Hepatocyte (in vitro differentiated cells): ENCODE results near the gene MAPKAP1. TPM values are rescaled to one million over a fixed set of nuclear protein-coding genes. Genes with fewer than 3 reads are reported as not detected.

Experiments used
- DNase-seq: peaks from one replicate; pipeline ENCODE4 v3.0.0-alpha.2; 2016; ENCODE audit warnings: low spot score
- H2AFZ ChIP-seq: fragments of 200-600 bp; sonication (generic); 2 replicates; pipeline ENCODE4 v1.6.0; 2016; ENCODE audit warnings: antibody characterized with exemption, mild to moderate bottlenecking
- H3K27ac ChIP-seq: fragments of 200-600 bp; sonication (generic); 2 replicates; pipeline ENCODE4 v1.5.1; 2016; ENCODE audit warnings: mild to moderate bottlenecking
- H3K27me3 ChIP-seq: fragments of 200-600 bp; sonication (generic); 2 replicates; pipeline ENCODE4 v1.6.1; 2016
- H3K36me3 ChIP-seq: fragments of 200-600 bp; sonication (generic); replicated peaks from 2 replicates; pipeline ENCODE4 v1.5.1; 2016; ENCODE audit warnings: low read depth; ENCODE audit not compliant: insufficient read depth
- H3K4me1 ChIP-seq: fragments of 200-600 bp; sonication (generic); 2 replicates; pipeline ENCODE4 v1.5.1; 2016; ENCODE audit warnings: mild to moderate bottlenecking, moderate library complexity; ENCODE audit not compliant: insufficient read depth
- H3K4me2 ChIP-seq: fragments of 200-600 bp; sonication (generic); 2 replicates; pipeline ENCODE4 v1.6.0; 2016
- H3K4me3 ChIP-seq: fragments of 200-600 bp; sonication (generic); 2 replicates; pipeline ENCODE4 v1.5.1; 2016; ENCODE audit warnings: mild to moderate bottlenecking
- H3K79me2 ChIP-seq: fragments of 200-600 bp; sonication (generic); 2 replicates; pipeline ENCODE4 v1.6.0; 2017; ENCODE audit warnings: mild to moderate bottlenecking
- H3K9me2 ChIP-seq: fragments of 200-600 bp; sonication (generic); replicated peaks from 2 replicates; pipeline ENCODE4 v1.6.0; 2017; ENCODE audit warnings: mild to moderate bottlenecking; ENCODE audit not compliant: insufficient read depth
- H3K9me3 ChIP-seq: fragments of 200-600 bp; sonication (generic); 2 replicates; pipeline ENCODE4 v1.5.1; 2016; ENCODE audit warnings: low read depth, mild to moderate bottlenecking
- H4K20me1 ChIP-seq: fragments of 200-600 bp; sonication (generic); 2 replicates; pipeline ENCODE4 v1.6.0; 2016; ENCODE audit warnings: mild to moderate bottlenecking; ENCODE audit not compliant: insufficient read depth, poor library complexity, severe bottlenecking
- EZH2 ChIP-seq: fragments of 200-600 bp; sonication (generic); IDR thresholded peaks from 2 replicates; pipeline ENCODE4 v1.6.1; 2016; ENCODE audit warnings: antibody characterized with exemption, mild to moderate bottlenecking, borderline replicate concordance
- EZH2phosphoT487 ChIP-seq: fragments of 200-600 bp; sonication (generic); IDR thresholded peaks from one replicate; pipeline ENCODE4 v1.6.1; 2018; ENCODE audit warnings: antibody characterized with exemption, mild to moderate bottlenecking, low read depth, moderate library complexity; ENCODE audit not compliant: unreplicated experiment, severe bottlenecking
- WGBS: methylation state at CpG from one replicate; pipeline ENCODE4 v1.1.6; 2016; ENCODE audit warnings: low lambda C conversion rate; ENCODE audit errors: missing lambda C conversion rate; 5-methylcytosine and 5-hydroxymethylcytosine counted together
- polyA plus RNA-seq: library from polyadenylated mRNA; unstranded; fragments of >200 nt; fragmentation: Nextera tagmentation; extraction: Ambion mirVana; gene quantifications from 2 replicates; pipeline ENCODE4 v1.2.1, GENCODE V29; 2016
- total RNA-seq: library from RNA; depleted of rRNA; stranded (reverse); fragments of >200 nt; gene quantifications from 2 replicates; pipeline ENCODE4 v1.2.3, GENCODE V29; 2014
- TF ChIP-seq, protein P1 (sequence below): fragments of 200-600 bp; sonication (generic); IDR thresholded peaks from 2 replicates; pipeline ENCODE4 v1.5.1; 2016; ENCODE audit warnings: antibody characterized with exemption, mild to moderate bottlenecking; ENCODE audit not compliant: poor library complexity

MAPKAP1 gene
- total and polyA plus RNA-seq, 2 experiments from 2014 or later = 74.5 to 79.4 TPM

DNA sequence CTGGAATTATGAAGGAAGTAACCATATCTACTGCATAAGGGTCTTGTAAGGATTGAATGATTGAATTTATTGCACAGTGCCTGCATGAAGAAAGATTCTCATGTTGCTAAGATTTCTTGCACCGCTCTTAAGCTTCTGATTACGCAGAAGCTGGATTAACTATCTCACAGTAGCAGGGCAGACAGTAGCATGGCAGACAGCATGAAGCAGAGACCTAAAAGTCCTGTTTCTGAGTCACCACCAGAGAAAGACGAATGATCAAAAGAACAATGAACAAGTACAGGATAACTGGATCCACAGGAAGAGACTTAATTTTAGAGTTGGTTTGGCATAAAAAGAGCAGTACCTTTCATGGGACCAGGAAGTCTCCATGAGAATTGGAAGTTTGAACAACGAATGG lies 142.4 kb downstream of the MAPKAP1 start:
- no peaks in the 10 kb centered on the region for H3K27me3 ChIP-seq
- no peak for DNase-seq
- no peak overlapping the region for H3K27ac ChIP-seq
- H4K20me1 ChIP-seq = no peaks in the 10 kb centered on the region
- 81% methylated on average over 4 of the region's 4 CpGs for WGBS
- no peaks in the 10 kb centered on the region for H3K9me2 ChIP-seq
- H3K4me2 ChIP-seq = no peak overlapping the region
- no peaks in the 10 kb centered on the region for H3K36me3 ChIP-seq
- no peaks in the 10 kb centered on the region for H3K79me2 ChIP-seq
- H2AFZ ChIP-seq = no peak overlapping the region
- no peaks in the 10 kb centered on the region for H3K9me3 ChIP-seq
- TF ChIP-seq, protein P1, sequence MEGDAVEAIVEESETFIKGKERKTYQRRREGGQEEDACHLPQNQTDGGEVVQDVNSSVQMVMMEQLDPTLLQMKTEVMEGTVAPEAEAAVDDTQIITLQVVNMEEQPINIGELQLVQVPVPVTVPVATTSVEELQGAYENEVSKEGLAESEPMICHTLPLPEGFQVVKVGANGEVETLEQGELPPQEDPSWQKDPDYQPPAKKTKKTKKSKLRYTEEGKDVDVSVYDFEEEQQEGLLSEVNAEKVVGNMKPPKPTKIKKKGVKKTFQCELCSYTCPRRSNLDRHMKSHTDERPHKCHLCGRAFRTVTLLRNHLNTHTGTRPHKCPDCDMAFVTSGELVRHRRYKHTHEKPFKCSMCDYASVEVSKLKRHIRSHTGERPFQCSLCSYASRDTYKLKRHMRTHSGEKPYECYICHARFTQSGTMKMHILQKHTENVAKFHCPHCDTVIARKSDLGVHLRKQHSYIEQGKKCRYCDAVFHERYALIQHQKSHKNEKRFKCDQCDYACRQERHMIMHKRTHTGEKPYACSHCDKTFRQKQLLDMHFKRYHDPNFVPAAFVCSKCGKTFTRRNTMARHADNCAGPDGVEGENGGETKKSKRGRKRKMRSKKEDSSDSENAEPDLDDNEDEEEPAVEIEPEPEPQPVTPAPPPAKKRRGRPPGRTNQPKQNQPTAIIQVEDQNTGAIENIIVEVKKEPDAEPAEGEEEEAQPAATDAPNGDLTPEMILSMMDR = no peak
- peaks cover 4% of the 10 kb centered on the region for H3K4me1 ChIP-seq
- H3K4me3 ChIP-seq = no peak overlapping the region

DNA sequence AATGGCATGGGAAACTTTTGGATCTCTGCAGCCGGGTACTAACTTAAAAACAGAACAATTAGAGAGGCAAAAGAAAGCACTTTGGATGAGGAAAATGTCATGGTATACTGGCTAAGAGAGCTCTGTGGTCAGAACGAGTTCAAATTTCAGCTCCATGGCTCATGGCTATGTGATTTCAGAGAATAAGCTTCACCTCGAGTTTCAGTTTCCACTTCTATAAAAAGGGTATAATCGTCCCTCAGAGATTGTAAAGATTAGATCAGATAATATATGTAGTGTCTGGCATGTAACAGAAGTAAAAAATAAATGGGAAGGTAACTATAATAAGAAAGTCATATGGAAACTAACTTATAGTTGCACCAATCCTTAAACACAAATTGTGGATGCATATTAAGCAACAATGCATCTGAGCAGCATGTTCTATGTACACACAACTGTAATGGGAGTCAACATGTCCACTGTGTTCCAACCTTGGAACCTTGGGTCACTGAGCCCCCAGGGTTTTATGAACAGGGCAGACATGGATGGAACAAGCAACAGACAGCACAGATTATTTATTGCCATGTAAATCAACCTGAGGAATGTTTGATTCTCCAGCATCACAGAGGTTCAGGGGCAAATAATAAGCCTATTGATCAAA lies 145.4 kb downstream of the MAPKAP1 start:
- no peaks in the 10 kb centered on the region for H4K20me1 ChIP-seq
- no peaks in the 10 kb centered on the region for H3K9me2 ChIP-seq
- H3K27ac ChIP-seq = no peak overlapping the region
- TF ChIP-seq, protein P1 = no peak
- TF ChIP-seq EZH2 = no peak
- TF ChIP-seq EZH2phosphoT487 = no peak
- DNase-seq = no peak
- H3K4me1 ChIP-seq = peaks cover 4% of the 10 kb centered on the region
- H3K27me3 ChIP-seq = no peaks in the 10 kb centered on the region
- no peak overlapping the region for H3K4me2 ChIP-seq
- 56% methylated on average over 4 of the region's 4 CpGs for WGBS
- no peak overlapping the region for H2AFZ ChIP-seq
- no peak overlapping the region for H3K4me3 ChIP-seq
- H3K36me3 ChIP-seq = no peaks in the 10 kb centered on the region
- H3K9me3 ChIP-seq = no peaks in the 10 kb centered on the region
- no peaks in the 10 kb centered on the region for H3K79me2 ChIP-seq

DNA sequence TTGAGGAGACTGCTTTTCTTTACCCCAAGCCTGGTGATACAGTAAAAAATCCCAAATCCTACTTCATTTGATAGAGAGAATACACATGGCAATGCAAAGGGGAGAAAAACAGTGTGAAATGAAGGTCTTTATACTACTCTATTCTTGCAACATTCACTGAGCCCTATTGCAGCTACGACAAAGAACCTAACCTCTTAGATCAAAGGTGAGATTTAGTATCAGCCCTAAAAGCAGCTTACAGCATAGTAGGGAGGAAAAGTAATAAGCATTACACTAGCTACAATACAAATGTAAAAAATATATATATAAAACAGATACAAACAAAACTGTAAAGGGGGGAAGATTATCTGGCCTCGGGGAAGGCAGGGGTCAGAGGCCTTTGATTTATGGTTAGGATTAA lies 147.1 kb downstream of the MAPKAP1 start:
- WGBS = 58% methylated on average over 2 of the region's 2 CpGs
- no peak overlapping the region for H2AFZ ChIP-seq
- no peaks in the 10 kb centered on the region for H3K9me2 ChIP-seq
- no peak overlapping the region for H3K27ac ChIP-seq
- H3K4me1 ChIP-seq = peaks cover 4% of the 10 kb centered on the region
- H3K4me2 ChIP-seq = no peak overlapping the region
- H3K79me2 ChIP-seq = no peaks in the 10 kb centered on the region
- no peak overlapping the region for H3K4me3 ChIP-seq
- no peaks in the 10 kb centered on the region for H3K27me3 ChIP-seq
- no peak for TF ChIP-seq EZH2phosphoT487
- DNase-seq = no peak
- no peaks in the 10 kb centered on the region for H4K20me1 ChIP-seq
- no peaks in the 10 kb centered on the region for H3K36me3 ChIP-seq
- H3K9me3 ChIP-seq = no peaks in the 10 kb centered on the region

DNA sequence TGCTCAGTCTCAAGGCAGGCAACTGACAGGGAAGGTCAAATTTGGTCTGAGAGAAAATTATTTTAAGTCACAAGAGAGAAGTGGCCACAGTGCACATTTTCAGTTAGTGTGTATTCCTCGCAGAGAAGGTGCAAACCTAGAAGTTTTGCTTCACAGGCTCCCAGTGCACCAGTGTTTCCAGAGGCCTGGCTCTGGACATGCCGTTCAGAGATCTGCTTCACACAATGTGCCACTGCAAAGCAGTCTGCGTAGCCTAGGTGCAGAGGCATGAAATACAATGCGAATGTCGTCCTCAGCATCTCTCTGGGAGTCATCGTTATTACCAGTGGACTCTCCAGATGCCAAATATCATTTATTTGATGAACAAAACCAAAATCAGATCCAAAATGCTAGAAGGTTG lies 147.8 kb downstream of the MAPKAP1 start:
- Histone ChIP-seq H3K9me2 (no peaks in the 10 kb centered on the region), H3K79me2 (no peaks in the 10 kb centered on the region), H4K20me1 (no peaks in the 10 kb centered on the region), H3K4me2 (no peak overlapping the region), H3K4me1 (peaks cover under 1% of the 10 kb centered on the region), H2AFZ (no peak overlapping the region), H3K9me3 (no peaks in the 10 kb centered on the region), H3K36me3 (no peaks in the 10 kb centered on the region), H3K4me3 (no peak overlapping the region), H3K27me3 (no peaks in the 10 kb centered on the region), H3K27ac (no peak overlapping the region)
- DNase-seq = no peak
- TF ChIP-seq EZH2phosphoT487 (no peak), EZH2 (no peak)
- TF ChIP-seq, protein P1 = no peak
- WGBS = 89% methylated on average over 6 of the region's 6 CpGs
